ENCODE data around the gene PLCL2. TPM values are rescaled to one million over a fixed set of nuclear protein-coding genes. Genes with fewer than 3 reads are reported as not detected.

PLCL2 gene
- total RNA-seq, 1 donor from 2014 or later: 94.1 TPM

DNA sequence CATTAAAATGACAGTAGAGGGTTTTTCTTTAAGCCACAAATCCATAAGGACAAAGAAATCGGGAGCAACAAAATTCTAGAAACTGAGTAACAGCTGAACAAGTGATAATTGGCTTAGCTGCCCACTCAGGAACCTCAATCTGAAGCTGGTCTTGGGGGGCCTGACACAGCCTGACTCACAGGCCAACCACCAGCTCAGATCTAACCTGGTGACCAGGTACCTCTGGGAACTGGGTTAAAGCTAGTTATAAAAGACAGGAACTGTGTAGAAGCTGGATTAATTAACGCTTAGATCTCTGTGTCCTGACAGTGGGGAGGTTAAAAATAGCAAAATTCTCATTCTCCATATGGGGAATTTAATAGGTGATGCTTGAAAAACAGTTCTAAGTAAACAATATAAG lies 161.9 kb downstream of the PLCL2 start:
- DNase-seq: no peak

DNA sequence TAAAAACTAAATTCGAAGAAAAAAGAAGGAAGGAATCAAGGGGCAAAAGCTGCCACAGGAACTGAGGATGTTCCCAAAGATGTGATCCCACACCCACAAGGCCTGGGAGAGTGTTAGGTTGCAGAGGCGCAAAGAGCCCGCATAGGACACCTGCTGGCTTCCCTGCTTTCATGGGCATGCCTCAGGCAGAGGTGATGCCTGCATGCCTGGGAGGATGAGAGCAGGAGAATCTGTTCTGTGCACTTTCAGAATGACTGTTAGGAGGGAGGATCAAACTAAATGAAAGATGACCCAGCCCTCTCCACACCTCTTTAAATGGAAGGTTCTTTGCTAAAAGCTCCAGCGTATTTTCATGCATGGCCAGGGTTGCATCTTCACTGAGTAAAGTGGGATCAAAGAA lies 162.4 kb downstream of the PLCL2 start:
- no peak for DNase-seq

DNA sequence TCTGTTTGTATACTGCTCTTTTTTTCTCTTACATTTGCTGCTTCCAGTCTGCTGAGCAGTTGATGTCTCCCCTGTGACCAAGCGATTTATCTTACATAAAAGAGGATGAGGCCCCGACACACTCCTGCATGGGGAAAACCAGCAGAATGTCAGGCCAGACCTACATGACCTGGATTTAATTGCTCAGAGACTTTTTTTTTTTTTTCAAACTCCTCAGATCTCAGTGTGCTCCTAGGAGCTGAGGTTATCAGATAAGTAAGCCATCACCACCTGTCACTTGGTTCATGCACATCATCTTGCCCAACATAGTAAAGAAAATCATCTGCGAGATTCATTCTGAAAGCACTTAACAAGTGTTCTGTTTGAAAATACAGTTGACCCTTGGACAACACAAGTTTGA lies 163.1 kb downstream of the PLCL2 start:
- no peak for DNase-seq

DNA sequence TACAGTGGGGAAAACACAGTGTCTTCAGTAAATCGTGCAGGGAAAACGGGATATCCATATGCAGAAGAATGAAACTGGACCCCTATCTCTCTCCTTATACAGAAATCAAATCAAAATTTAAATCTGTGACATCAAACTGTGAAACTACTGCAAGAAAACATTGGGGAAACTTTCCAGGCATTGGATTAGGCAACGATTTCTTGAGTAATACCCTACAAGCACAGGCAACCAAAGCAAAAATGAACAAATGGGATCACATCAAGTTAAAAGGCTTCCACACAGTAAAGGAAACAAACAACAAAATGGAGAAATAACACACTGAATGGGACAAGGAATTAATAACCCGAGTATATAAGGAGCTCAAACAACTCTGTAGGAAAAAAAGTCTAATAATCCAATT lies 165.3 kb downstream of the PLCL2 start:
- DNase-seq: no peak

DNA sequence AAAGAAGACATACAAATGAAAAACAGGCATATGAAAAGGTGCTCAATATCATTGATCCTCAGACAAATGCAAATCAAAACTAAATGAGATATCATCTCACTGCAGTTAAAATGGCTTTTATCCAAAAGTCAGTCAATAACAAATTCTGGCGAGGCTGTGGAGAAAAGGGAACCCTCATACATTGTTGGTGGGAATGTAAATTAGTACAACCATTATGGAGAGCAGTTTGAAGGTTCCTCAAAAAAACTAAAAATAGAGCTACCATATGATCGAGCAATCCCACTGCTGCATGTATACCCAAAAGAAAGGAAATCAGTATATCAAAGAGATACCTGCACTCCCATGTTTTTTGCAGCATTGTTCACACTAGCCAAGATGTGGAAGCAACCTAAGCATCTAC lies 165.8 kb downstream of the PLCL2 start:
- DNase-seq: no peak

DNA sequence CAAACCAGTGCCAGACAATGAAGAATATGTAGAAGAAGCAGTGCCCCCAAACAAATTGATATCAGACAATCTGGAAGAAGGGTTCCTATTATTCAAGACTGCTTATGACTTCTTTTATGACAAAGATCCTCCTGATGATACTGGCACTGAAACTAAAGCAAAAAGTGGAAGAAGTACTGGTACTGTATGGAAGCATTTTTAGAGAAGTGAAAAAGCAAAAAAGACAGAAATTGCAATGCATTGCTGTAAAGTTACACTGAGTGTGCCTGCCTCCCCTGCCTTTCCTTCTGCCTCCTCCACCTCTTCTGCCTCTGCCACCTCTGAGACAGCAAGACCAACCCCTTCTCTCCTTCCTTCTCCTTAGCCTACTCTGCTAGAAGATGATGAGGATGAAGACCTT lies 167.6 kb downstream of the PLCL2 start:
- no peak for DNase-seq

DNA sequence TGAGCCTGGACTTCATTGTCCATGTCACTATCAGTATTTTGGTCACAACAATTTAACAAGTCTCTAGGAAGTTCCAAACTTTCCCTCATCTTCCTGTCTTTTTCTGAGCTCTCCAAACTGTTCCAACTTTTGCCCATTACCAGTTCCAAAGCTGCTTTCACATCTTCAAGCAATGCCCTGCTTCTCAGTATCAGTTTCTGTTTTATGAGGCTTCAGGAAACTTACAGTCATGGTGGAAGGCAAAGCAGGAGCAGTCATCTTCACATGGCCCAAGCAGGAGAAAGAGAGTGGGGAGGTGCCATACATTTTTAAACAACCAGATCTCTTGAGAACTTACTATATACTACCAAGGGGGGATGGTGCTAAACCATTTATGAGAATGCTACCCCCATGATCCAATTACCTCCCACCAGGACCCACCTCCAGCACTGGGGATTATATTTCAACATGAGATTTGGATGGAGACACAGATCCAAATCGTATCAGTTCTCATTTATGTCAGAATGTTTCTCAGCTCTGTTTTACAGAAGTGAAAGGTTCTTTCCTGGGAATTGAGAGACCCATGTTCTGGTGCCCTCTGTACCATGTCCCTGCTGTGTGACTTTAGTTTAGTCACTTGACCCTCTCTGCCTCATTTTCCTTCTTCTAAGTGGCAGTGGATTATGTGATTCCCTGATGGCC lies 169.7 kb downstream of the PLCL2 start:
- no peak for DNase-seq

DNA sequence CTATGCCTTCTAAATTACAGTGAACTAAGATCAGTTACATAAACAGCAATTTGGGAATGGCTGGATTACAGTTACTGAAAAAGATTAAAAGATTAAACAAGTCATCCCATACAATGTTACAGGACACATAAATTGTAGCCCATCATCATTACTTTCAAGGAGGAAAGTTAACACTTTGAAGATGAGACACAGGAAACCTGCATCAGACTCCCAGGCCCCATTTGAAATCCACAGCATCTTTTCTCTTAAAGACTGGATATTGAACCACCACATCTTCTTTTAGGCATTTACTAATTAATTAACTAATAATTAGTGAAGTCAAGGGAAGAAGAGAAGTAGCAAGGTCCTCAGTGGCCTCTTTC lies 170.2 kb downstream of the PLCL2 start:
- no peak for DNase-seq

DNA sequence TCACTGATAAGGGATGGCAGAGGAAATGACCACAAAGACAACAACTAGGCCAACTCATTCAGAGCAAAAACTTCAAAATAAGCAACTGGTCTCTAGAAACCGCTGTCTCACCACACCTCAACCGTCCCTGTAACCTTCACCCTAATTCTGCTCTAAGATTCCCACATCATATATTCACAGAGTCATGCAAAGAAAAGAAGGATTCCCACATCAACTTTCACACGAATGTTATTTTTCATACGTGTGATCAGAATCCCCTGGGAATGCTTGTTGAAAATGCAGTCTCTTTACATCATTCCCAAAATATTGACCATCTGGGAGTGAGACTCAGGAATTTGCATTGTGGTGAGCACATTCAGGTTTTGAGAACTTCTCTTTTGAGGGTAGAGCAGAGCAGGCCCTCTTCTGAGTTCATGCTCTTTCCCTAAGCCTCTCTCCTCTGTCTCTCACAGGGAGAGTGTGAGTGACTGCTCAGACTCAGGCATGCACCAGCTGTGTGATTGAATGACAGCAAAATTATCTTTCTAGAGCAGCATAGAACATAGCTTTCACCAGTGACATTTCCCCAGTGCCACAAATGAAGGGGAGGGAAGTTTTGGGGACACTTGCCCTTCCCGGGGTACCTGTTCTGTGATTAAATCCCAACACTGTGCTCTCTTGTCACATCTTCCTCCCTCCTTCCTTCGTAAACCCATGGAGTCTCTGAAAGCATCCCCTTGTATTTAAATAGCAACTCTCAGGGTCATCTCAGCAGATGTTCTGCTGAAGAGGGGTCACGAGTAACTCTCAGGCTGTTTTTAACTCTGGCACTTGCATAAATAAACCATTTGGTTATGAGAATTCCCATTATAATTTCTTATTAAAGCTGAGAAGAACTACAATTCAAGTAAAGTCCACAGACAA lies 170.9 kb downstream of the PLCL2 start:
- DNase-seq: peak; percentile 26

DNA sequence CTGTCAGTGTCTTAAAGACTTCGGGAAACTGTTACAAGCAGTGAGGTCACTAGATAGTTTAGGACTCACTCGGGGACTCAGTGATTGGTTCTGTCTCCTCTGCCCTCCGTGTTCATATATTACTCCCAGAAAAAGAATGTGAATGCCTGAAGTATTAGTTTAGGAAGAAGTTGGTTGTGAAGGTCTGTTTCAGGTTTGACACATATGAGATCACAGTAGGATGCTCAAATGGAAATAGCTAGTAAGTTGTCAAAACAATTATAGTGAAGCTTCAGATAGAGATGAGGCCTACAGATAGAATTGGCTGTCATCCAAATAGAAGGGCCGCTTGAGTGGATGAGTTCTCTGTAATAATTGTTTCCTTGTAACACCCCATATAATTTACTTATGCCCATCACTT lies 172.6 kb downstream of the PLCL2 start:
- DNase-seq: peak; percentile 21

DNA sequence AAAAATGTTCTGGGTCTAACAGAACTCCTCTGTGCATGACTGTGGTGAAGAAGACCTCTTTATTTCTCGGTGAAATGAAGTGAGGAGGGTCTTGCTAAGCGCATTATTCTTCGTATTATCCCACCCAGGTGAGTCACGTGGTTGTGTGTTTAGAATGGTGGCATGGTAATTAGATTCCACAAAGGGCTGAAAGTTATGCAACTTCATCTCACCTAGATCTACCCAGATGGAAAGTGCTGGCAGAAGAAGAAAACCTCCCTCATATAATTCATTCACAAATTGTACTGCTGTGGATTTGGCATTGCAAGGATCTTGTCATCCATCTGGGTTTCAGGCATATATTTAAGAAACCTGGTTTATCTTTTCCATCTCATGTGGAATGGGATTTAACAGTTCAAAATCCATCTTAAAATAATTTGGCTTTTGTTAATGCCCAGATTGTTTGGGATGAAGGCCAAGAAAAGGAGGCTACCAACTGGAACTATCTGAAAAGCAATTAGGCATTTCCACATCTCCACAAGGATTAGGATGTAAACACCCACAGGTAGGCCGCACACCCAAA lies 175.3 kb downstream of the PLCL2 start:
- DNase-seq: no peak

DNA sequence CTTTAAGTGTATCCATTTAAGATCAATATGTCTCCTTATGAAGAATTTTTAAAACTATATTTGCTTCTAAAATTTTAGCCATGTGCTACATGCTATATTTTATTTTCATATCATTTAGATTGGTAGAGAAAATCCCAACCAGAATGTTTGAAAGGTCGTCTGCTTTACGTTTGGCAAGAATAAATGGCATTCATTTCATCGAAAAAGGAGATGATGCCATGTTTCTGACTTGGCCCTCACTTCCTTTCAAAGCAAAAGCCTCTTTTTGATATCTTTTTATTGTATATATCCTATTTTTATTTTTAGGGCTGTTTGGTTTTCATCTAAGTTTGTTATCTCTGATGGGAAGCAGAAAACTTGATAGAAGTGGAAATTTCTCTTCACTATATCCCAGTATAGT lies 176.2 kb downstream of the PLCL2 start:
- no peak for DNase-seq

DNA sequence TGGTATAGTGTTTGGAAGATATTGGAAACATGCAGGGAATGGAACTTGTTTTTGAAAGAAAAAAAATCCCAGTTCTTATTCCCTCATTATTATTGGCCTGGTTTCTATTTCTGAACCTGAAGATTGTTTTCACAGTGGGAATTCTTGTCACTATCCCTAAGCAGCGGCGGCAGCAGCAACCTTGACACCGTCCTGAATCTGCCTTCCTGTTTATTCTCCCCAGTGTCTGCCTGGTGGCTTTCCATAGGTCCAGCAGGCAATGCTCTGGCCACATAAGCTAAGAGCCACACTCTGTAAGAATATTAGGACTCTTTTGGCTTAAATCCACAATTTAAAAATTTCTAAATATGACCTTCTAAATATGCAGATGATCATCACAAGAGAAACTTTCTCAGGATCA lies 178.0 kb downstream of the PLCL2 start:
- DNase-seq: no peak

DNA sequence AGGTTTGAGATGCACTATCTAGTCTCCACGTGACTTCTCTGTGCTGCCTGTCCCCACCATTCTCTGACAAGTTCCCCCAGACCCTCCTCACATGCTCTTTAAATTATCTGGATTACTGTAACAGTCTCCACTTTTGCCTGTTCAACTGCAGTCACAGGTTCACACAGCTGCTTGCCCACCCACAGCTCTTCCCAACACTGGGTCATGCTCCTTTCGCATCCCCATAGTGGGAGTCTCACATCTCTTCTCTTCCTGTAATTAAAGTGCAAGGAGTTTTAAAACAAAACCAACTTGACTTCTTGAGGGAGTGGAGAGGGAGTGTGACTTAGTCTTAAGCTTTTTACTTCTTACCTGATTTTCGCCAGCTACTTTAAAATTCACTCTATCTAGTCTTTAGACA lies 178.8 kb downstream of the PLCL2 start:
- DNase-seq: no peak

DNA sequence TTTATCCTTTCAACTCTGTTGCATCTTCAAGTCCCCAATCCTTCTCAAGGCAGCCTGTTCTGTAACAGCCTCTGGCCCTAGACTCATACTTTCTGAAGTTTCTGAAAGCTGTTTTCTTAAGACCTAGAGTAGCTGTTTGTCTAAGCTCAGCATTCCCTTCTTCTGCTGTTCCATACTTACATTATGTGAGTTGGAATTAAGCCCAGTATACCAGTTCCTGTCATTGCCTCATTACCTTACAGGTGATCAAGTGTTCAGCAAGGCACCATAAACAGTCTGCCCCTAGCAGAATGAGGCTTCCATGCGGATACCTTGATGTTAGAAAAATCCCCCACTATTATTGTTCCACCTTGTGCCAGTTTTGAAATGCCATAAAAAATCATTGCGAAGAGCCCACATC lies 180.6 kb downstream of the PLCL2 start:
- DNase-seq: no peak

DNA sequence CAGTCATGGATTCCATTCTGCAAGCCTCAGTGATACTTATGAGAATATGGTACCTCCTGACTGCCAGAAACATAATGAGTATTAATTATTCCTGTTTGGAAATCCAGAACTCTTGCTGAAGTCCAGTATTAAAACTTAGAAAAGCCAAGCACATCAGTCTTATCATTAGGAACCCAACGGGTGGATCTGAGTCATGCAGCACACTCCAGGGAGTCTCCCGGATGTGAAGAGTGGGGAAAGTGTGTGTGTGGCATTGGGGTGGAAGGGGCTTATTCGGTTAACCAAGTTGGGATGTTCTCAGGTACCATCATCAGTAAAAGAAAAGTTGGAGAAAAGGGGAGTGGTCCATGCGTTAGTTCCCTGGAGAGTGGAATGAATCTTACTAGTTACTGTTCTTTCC lies 181.1 kb downstream of the PLCL2 start:
- no peak for DNase-seq

DNA sequence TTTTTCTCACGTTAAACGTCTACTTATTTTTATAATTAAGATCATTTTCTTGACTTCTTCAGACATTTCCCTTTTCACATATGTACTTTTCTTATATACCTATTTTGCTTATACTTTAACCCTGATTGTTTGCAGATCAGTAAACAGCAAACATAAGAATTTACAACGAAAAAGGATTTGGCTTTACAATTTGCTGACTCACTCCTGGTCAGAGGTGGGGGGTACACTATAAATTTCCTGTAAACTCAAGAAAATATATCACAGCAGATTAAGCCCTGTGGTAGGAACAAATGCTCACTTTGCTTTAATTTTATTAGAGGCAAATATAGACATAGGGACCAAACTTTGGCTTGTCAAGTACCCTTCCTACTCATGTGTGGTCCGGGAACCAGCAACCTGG lies 185.0 kb downstream of the PLCL2 start:
- no peak for DNase-seq

DNA sequence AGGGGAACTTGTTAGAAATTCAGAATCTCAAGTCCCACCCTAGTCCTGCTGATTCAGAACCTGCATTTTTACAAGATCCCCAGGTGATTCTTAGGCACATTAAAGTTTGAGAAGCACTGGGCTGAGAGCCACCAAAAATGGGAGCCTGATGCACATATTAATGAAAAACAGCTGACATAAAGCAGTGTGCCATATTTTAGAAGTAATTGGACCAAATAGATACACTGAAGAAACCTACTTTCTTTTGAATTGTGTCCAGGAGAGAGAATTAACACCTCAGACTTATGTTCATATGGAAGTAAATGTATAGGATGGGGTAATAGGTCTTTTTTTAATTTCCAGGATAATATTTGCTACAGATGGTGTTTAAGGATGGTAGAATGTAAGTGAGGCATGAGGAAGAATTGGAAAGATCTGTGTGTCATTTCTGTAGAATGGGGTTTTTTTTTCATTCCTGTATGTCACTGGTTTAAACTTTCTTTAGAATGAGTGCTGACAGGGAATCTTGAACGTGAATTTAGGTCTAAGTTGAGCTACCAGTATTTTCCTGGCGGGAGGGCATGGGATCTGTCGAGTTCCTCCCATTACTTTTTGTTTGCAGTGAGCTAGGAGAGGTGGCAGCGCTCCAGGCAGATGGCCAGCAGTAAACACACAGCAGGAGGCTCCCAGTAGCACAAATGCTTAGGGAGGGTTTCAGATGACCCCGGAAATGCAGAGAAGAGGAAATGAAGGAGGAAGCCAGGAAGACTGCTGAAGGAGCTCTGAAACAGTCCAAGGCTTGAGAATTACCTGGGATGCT lies 185.6 kb downstream of the PLCL2 start:
- peak; percentile 56 for DNase-seq

DNA sequence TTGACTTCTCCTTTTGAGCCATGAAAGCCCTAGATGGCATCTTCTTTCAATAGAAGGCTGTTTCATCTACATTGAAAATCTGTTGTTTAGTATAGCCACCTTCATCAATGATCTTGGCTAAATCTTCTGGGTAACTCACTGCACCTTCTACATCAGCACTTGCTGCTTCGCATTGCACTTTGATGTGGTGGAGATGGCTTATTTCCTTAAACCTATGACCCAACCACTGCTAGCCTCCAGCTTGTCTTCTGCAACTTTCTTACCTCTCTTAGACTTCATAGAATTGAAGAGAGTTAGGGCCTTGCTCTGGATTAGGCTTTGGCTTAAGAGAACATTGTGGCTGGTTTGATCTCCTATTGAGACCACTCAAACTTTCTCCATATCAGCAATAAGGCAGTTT lies 189.8 kb downstream of the PLCL2 start:
- DNase-seq: no peak

DNA sequence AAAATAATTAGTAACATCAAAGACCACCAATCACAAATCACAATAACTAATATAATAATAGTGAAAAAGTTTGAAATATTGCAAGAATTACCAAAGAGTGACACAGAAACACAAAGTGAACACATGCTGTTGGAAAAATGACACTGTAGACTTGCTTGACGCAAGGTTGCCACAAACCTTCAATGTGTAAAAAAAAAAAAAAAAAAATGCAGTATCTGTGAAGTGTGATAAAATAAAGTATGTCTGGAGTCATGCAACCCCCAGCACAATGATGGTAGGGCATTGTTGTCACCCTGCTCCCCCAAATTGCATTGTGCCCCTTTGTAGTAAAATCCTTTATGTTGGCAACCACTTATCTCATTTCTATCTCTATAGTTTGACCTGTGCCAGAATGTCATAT lies 190.6 kb downstream of the PLCL2 start:
- no peak for DNase-seq

DNA sequence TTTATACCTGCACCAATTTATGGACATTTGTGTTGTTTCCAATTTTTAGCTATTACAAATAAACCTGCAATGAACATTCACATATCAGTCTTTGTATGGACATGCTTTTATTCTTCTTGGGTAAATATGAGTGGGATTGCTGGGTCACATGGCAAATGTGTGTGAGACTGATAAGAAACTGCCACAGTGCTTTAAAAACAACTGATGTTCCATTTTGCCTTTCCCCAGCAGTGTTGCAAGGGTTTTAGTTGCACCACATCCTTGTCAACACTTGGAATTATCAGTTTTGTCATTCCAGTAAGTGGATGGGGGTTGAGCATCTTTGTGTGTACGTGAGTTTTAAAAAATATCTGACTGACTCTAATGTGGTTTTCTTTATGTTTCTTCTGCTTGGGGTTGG lies 191.2 kb downstream of the PLCL2 start:
- no peak for DNase-seq

DNA sequence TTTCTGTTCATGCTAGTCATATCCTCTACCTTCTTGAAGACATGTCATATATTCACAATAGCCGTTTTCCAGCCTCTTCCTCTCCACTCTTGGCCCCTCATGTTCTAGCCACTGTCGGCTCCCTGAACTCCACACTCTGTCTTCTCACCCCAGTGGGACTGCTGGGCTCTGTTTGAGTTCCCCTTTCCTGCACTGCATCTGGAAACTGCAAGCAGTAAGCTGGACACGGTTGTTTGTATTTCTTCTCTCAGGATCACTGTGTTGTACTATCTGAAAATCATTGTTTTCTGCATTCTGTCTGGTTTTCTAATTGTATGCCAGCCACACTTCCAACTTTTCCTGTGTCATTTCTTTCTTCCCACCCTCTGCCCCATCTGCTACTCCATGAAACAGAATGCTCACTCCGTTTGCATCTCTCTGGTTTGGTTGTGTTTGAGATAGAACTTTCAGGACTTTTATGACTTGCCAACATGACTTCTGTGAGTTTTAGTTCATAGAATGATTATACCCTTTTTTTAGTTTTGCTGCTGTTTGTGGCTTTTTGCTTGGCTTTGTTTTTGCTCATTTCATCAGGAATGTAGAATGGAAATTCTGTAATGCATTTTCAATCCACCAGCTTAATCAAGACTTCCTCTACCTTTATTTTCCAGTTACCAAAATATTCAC lies 192.3 kb downstream of the PLCL2 start:
- no peak for DNase-seq
